Neural cell (in vitro differentiated cells): ENCODE measurements around the gene CMBL. TPM values are rescaled to one million over a fixed set of nuclear protein-coding genes. Genes with fewer than 3 reads are reported as not detected.
"Not testable (repeated sequence)": the region's sequence is repeated elsewhere in the genome, so short reads cannot be mapped to it uniquely, and the experiment has no call there.

Experiments
- H2AFZ ChIP-seq: fragments of 200-600, 300-800 bp; sonication (generic), shearing (Covaris generic); 2 replicates; pipeline ENCODE4 v1.6.0; 2014; ENCODE audit warnings: low read depth, mild to moderate bottlenecking, antibody characterized with exemption, low read length, moderate library complexity
- H3F3A ChIP-seq: fragments of 200-600 bp; shearing (Covaris generic); 2 replicates; pipeline ENCODE4 v1.6.1; 2016; ENCODE audit warnings: mild to moderate bottlenecking, moderate library complexity, mixed read lengths, antibody characterized with exemption, low read length; ENCODE audit not compliant: insufficient read depth, poor library complexity, severe bottlenecking
- H3K27ac ChIP-seq: fragments of 200-600, 300-800 bp; sonication (generic), shearing (Covaris generic); 2 replicates; pipeline ENCODE4 v1.5.1; 2014; ENCODE audit warnings: mild to moderate bottlenecking, low read length, moderate library complexity
- H3K27me3 ChIP-seq: fragments of 300-800, 200-600 bp; sonication (generic), shearing (Covaris generic); 2 replicates; pipeline ENCODE4 v1.6.0; 2014; ENCODE audit warnings: mild to moderate bottlenecking, low read depth, low read length, moderate library complexity; ENCODE audit not compliant: insufficient read depth
- H3K36me3 ChIP-seq: fragments of 300-800, 200-600 bp; sonication (generic), shearing (Covaris generic); 2 replicates; pipeline ENCODE4 v1.5.1; 2014; ENCODE audit warnings: mild to moderate bottlenecking, antibody characterized with exemption, low read length, moderate library complexity; ENCODE audit not compliant: insufficient read depth
- H3K4me2 ChIP-seq: fragments of 300-800, 200-600 bp; sonication (generic), shearing (Covaris generic); 2 replicates; pipeline ENCODE4 v1.6.0; 2014; ENCODE audit warnings: mild to moderate bottlenecking, low read length
- H3K4me3 ChIP-seq: fragments of 300-800, 200-600 bp; sonication (generic), shearing (Covaris generic); 2 replicates; pipeline ENCODE4 v1.5.1; 2014; ENCODE audit warnings: mild to moderate bottlenecking, low read length, moderate library complexity
- H3K79me2 ChIP-seq: fragments of 200-600 bp; shearing (Covaris generic); replicated peaks from 2 replicates; pipeline ENCODE4 v1.6.0; 2014; ENCODE audit warnings: mild to moderate bottlenecking, low read length, moderate library complexity; ENCODE audit not compliant: insufficient read depth
- H3K9ac ChIP-seq: fragments of 300-800, 200-600 bp; sonication (generic), shearing (Covaris generic); 2 replicates; pipeline ENCODE4 v1.6.1; 2016; ENCODE audit warnings: mild to moderate bottlenecking, low read length, mixed read lengths
- H3K9me2 ChIP-seq: fragments of 200-600 bp; shearing (Covaris generic); 2 replicates; pipeline ENCODE4 v1.6.1; 2016; ENCODE audit warnings: mild to moderate bottlenecking, low read length, mixed read lengths; ENCODE audit not compliant: insufficient read depth
- H3K9me3 ChIP-seq: fragments of 200-600, 300-800 bp; sonication (generic), shearing (Covaris generic); 2 replicates; pipeline ENCODE4 v1.6.1; 2016; ENCODE audit warnings: mild to moderate bottlenecking, mixed run types, low read length, moderate library complexity, mixed read lengths
- H4K20me1 ChIP-seq: fragments of 200-600 bp; shearing (Covaris generic); 2 replicates; pipeline ENCODE4 v1.6.1; 2016; ENCODE audit warnings: mild to moderate bottlenecking, mixed run types; ENCODE audit not compliant: insufficient read depth
- CTCF ChIP-seq: fragments of 450-650 bp; IDR thresholded peaks from 2 replicates; pipeline ENCODE4 v1.5.1; 2014; ENCODE audit warnings: antibody characterized with exemption, mild to moderate bottlenecking, moderate library complexity; ENCODE audit not compliant: poor library complexity, severe bottlenecking
- EP300 ChIP-seq: fragments of 450-650 bp; conservative IDR thresholded peaks from 2 replicates; pipeline ENCODE4 v1.6.1; 2014; ENCODE audit warnings: antibody characterized with exemption, mild to moderate bottlenecking, moderate library complexity; ENCODE audit not compliant: poor library complexity, severe bottlenecking
- EZH2 ChIP-seq: fragments of 200-600, 300-800 bp; shearing (Covaris generic), sonication (generic); IDR thresholded peaks from 2 replicates; pipeline ENCODE4 v1.6.1; 2014; ENCODE audit warnings: antibody characterized with exemption, low read length, borderline replicate concordance, mild to moderate bottlenecking; ENCODE audit not compliant: insufficient read depth, poor library complexity, severe bottlenecking
- MXI1 ChIP-seq: fragments of 450-650 bp; conservative IDR thresholded peaks from 2 replicates; pipeline ENCODE4 v1.6.1; 2014; ENCODE audit warnings: antibody characterized with exemption, mild to moderate bottlenecking; ENCODE audit not compliant: poor library complexity, severe bottlenecking
- POLR2AphosphoS5 ChIP-seq: IDR thresholded peaks from 2 replicates; pipeline ENCODE4 v1.6.1; 2012
- RAD21 ChIP-seq: fragments of 450-650 bp; conservative IDR thresholded peaks from 2 replicates; pipeline ENCODE4 v1.6.1; 2014; ENCODE audit warnings: antibody characterized with exemption, mild to moderate bottlenecking, moderate library complexity
- REST ChIP-seq: IDR thresholded peaks from 2 replicates; pipeline ENCODE4 v1.6.1; 2012; ENCODE audit warnings: borderline replicate concordance
- SMC3 ChIP-seq: fragments of 450-650 bp; conservative IDR thresholded peaks from 2 replicates; pipeline ENCODE4 v1.6.1; 2014; ENCODE audit warnings: antibody characterized with exemption, mild to moderate bottlenecking, moderate library complexity; ENCODE audit not compliant: poor library complexity
- TAF1 ChIP-seq: IDR thresholded peaks from 2 replicates; pipeline ENCODE4 v1.6.1; 2012; ENCODE audit warnings: low read depth
- polyA plus RNA-seq: library from polyadenylated mRNA; depleted of rRNA; stranded (reverse); fragments of >200 nt; gene quantifications from 2 replicates; pipeline ENCODE4 v1.2.3, GENCODE V29; 2014

Gene CMBL
- polyA plus RNA-seq, 1 donor from 2014 or later: 0.58 TPM

GRCh38 chr5:10351199-10351905, 43.6 kb upstream of the CMBL start:
- H3K9me3 ChIP-seq: no peaks in the 10 kb centered on the region
- TF ChIP-seq POLR2AphosphoS5: no peak
- TF ChIP-seq MXI1: no peak
- H3F3A ChIP-seq: peaks cover 14% of the 10 kb centered on the region
- no peaks in the 10 kb centered on the region for H4K20me1 ChIP-seq
- H3K27me3 ChIP-seq: no peaks in the 10 kb centered on the region
- no peak overlapping the region for H3K9ac ChIP-seq
- no peak overlapping the region for H2AFZ ChIP-seq
- H3K9me2 ChIP-seq: no peaks in the 10 kb centered on the region
- H3K4me2 ChIP-seq: peak overlapping the region; percentile 84
- no peaks in the 10 kb centered on the region for H3K36me3 ChIP-seq
- H3K79me2 ChIP-seq: peaks cover 42% of the 10 kb centered on the region
- H3K4me3 ChIP-seq: peak overlapping the region; percentile 86
- H3K27ac ChIP-seq: peak overlapping the region; percentile 99

GRCh38 chr5:10348258-10348657, 40.6 kb upstream of the CMBL start:
- H3F3A ChIP-seq: peaks cover 5% of the 10 kb centered on the region
- TF ChIP-seq RAD21: no peak
- no peak for TF ChIP-seq REST
- TF ChIP-seq TAF1: no peak
- no peak for TF ChIP-seq MXI1
- no peak for TF ChIP-seq EZH2
- TF ChIP-seq POLR2AphosphoS5: no peak
- no peak for TF ChIP-seq EP300
- no peak for TF ChIP-seq SMC3
- no peak for TF ChIP-seq CTCF
- no peaks in the 10 kb centered on the region for H3K9me2 ChIP-seq
- no peaks in the 10 kb centered on the region for H4K20me1 ChIP-seq
- H2AFZ ChIP-seq: no peak overlapping the region
- H3K9me3 ChIP-seq: no peaks in the 10 kb centered on the region
- H3K36me3 ChIP-seq: no peaks in the 10 kb centered on the region
- no peaks in the 10 kb centered on the region for H3K27me3 ChIP-seq
- H3K4me2 ChIP-seq: no peak overlapping the region
- peaks cover 19% of the 10 kb centered on the region for H3K79me2 ChIP-seq
- no peak overlapping the region for H3K9ac ChIP-seq
- no peak overlapping the region for H3K4me3 ChIP-seq
- no peak overlapping the region for H3K27ac ChIP-seq

- H3K79me2 ChIP-seq, H3K4me3 ChIP-seq, H2AFZ ChIP-seq, H4K20me1 ChIP-seq, H3K27me3 ChIP-seq, H3F3A ChIP-seq, H3K9ac ChIP-seq, H3K36me3 ChIP-seq, H3K27ac ChIP-seq, H3K9me2 ChIP-seq, H3K4me2 ChIP-seq, H3K9me3 ChIP-seq: not testable (repeated sequence)
Observed at GRCh38 chr5:10344461-10345106, 36.9 kb upstream of the CMBL start.
